ENCODE results near the gene ZNF248.

DNA sequence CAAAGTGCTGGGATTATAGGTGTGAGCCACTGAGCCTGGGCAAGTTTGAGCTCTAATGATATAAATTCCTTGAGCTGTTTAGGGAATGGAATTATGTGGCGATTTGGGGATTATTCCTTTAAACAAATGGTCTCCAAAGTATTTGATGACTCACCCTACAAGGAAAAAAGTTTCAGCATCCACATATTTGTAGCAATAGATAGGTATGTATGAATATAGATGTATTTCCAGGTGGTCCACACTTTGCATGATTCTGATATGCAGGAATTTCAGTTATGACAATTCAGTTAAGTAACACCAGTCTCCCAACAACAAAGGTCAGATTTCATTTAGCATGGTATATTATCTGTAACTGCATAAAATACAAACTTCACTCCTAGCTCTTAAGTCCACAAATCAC lies 92.2 kb downstream of the ZNF248 start:
- TF ChIP-seq, protein P1, sequence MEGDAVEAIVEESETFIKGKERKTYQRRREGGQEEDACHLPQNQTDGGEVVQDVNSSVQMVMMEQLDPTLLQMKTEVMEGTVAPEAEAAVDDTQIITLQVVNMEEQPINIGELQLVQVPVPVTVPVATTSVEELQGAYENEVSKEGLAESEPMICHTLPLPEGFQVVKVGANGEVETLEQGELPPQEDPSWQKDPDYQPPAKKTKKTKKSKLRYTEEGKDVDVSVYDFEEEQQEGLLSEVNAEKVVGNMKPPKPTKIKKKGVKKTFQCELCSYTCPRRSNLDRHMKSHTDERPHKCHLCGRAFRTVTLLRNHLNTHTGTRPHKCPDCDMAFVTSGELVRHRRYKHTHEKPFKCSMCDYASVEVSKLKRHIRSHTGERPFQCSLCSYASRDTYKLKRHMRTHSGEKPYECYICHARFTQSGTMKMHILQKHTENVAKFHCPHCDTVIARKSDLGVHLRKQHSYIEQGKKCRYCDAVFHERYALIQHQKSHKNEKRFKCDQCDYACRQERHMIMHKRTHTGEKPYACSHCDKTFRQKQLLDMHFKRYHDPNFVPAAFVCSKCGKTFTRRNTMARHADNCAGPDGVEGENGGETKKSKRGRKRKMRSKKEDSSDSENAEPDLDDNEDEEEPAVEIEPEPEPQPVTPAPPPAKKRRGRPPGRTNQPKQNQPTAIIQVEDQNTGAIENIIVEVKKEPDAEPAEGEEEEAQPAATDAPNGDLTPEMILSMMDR (IDR thresholded peaks at IDR 0.05; ENCODE audit: insufficient read depth, low read depth, low read length): no peak
- no peak for TF ChIP-seq EZH2 (IDR thresholded peaks at IDR 0.05; ENCODE audit: insufficient read depth, low read length)

Measured in astrocyte (in vitro differentiated cells and primary cell).